ENCODE results near the gene RNF39. TPM values are rescaled to one million over a fixed set of nuclear protein-coding genes. Genes with fewer than 3 reads are reported as not detected.
"Not testable (repeated sequence)": the region's sequence is repeated elsewhere in the genome, so short reads cannot be mapped to it uniquely, and the experiment has no call there.

The RNF39 gene
- total RNA-seq, 1 donor from 2014 or later, result not detected

DNA sequence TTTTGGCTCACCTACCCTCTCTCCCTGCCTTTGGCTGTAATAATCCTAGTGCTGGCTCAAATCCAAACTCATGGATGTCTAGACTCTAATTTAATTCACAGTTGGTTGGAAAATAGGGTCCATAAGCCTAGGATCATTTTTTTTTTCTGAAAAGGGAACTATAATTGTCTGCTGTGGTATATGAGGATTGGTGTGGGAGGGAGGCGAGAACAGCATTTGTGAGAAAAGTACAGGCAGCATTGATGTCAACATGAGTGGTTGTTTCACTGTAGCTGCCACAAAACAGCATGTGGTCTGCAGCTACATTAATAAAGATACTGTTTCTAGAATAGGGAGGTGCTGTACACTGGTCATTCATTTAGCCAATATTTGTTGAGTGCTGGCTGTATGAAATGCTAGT, 33.1 kb downstream of the RNF39 start:
- H3K9me3 Mint-ChIP-seq, result no peaks in the 10 kb centered on the region
- H3K4me3 Mint-ChIP-seq (ENCODE audit: low read depth), result no peak overlapping the region
- no peaks in the 10 kb centered on the region for H3K36me3 Mint-ChIP-seq (ENCODE audit: low read depth)
- intact Hi-C loops (cut with micrococcal nuclease), result no loop called here
- H3K27me3 Mint-ChIP-seq (ENCODE audit: low read depth), result no peaks in the 10 kb centered on the region
- no peak for DNase-seq (ENCODE audit: low spot score)
- H3K27ac Mint-ChIP-seq, result no peak overlapping the region
- H3K4me1 Mint-ChIP-seq (ENCODE audit: low read depth), result peaks cover 22% of the 10 kb centered on the region

DNA sequence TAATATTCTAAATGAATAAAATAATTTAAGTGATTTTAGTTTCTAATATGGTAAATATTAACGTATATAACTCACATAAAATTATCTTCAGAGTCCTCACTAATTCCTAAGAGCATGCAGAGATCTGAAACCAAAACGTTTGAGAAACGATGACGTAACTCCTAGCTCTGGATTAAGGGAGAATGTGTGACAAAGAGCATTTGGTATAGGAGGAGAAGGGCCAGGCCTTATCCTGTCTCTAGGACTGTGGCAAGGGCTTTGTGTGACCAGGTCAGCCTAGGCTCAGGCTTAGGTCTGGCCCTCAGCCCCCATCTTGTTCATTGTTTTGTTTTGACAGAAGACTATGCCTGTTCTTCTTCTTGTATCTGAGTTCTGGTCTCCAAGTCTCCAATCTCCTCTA, 33.7 kb downstream of the RNF39 start:
- intact Hi-C loops (cut with micrococcal nuclease), result no loop called here
- no peak overlapping the region for H3K27ac Mint-ChIP-seq
- no peaks in the 10 kb centered on the region for H3K36me3 Mint-ChIP-seq (ENCODE audit: low read depth)
- H3K4me3 Mint-ChIP-seq (ENCODE audit: low read depth), result no peak overlapping the region
- no peak for DNase-seq (ENCODE audit: low spot score)
- H3K9me3 Mint-ChIP-seq, result no peaks in the 10 kb centered on the region
- H3K4me1 Mint-ChIP-seq (ENCODE audit: low read depth), result peaks cover 17% of the 10 kb centered on the region
- H3K27me3 Mint-ChIP-seq (ENCODE audit: low read depth), result no peaks in the 10 kb centered on the region

DNA sequence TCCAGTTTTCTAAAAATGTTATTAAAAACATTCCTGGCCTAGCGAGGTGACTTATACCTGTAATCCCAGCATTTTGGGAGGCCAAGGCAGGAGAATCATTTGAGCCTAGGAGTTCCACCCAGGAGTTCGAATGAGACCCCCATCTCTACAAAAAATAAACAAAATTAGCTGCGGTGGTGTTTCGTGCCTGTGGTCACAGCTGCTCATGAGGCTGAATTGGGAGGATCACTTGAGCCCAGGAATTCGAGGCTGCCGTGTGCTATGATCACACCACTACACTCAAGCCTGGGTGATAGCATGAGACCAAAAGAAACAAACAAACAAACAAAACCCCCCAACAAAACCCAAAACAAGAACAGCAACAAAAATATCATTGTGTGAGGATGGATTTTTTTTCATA, 34.3 kb downstream of the RNF39 start:
- intact Hi-C loops (cut with micrococcal nuclease), result no loop called here
- Mint-ChIP-seq H3K27me3 (ENCODE audit: low read depth) (no peaks in the 10 kb centered on the region), H3K4me1 (ENCODE audit: low read depth) (peaks cover 17% of the 10 kb centered on the region), H3K4me3 (ENCODE audit: low read depth) (no peak overlapping the region), H3K27ac (no peak overlapping the region), H3K9me3 (no peaks in the 10 kb centered on the region), H3K36me3 (ENCODE audit: low read depth) (no peaks in the 10 kb centered on the region)
- DNase-seq (ENCODE audit: low spot score), result no peak

DNA sequence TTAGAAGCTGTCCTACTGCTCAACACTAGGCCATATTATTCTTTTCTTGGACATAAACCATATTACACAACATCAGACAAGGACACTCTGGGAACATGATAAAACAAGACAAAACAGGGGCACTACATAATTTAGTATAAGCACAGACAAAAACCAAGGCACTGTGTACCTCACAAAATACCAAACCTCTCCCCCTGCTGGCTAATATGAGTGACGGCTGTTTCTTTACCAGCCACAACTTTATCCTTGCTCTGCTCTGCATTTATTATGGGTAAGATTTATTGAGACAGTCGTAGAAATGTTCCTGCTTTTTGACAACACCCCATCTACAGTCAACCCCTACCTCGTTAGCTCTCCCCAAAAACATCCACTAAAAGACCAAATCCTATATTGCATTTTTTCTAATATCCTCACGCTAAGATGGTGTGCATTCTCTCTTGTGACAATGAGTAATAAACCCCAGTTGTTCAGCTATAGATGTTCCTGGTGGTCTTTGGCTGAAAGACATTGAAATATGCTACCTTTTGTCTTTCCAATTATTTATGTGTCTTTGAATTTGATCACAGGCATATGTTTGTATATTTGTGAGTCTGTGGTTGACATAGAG, 38.3 kb downstream of the RNF39 start:
- no peak overlapping the region for H3K27ac Mint-ChIP-seq
- H3K4me3 Mint-ChIP-seq (ENCODE audit: low read depth), result no peak overlapping the region
- DNase-seq (ENCODE audit: low spot score), result no peak
- intact Hi-C loops (cut with micrococcal nuclease), result no loop called here
- H3K4me1 Mint-ChIP-seq (ENCODE audit: low read depth), result peaks cover 3% of the 10 kb centered on the region
- H3K27me3 Mint-ChIP-seq (ENCODE audit: low read depth), result no peaks in the 10 kb centered on the region
- no peaks in the 10 kb centered on the region for H3K9me3 Mint-ChIP-seq
- H3K36me3 Mint-ChIP-seq (ENCODE audit: low read depth), result peaks cover 4% of the 10 kb centered on the region

DNA sequence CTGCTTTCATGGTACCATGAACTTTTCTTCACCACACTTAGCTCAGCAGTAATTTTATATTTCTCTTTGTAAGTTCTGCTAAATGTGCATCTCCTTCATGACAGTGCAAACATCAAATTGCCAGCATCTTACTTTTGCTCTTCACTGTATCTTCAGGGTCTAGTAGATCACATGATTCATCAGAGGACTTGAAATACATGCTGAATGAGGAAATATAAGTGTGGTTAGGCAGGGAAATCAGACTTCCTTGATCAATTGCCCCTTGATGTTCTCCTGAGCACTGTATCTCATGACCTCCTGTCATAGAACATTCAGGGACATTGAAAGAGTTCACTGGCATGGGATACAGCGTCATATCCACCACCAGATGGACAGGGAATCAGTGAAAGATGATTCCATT, 39.8 kb downstream of the RNF39 start:
- peaks cover 2% of the 10 kb centered on the region for H3K4me1 Mint-ChIP-seq (ENCODE audit: low read depth)
- H3K4me3 Mint-ChIP-seq (ENCODE audit: low read depth), result no peak overlapping the region
- intact Hi-C loops (cut with micrococcal nuclease), result no loop called here
- DNase-seq (ENCODE audit: low spot score), result no peak
- no peaks in the 10 kb centered on the region for H3K9me3 Mint-ChIP-seq
- peaks cover 4% of the 10 kb centered on the region for H3K36me3 Mint-ChIP-seq (ENCODE audit: low read depth)
- no peaks in the 10 kb centered on the region for H3K27me3 Mint-ChIP-seq (ENCODE audit: low read depth)
- H3K27ac Mint-ChIP-seq, result no peak overlapping the region

DNA sequence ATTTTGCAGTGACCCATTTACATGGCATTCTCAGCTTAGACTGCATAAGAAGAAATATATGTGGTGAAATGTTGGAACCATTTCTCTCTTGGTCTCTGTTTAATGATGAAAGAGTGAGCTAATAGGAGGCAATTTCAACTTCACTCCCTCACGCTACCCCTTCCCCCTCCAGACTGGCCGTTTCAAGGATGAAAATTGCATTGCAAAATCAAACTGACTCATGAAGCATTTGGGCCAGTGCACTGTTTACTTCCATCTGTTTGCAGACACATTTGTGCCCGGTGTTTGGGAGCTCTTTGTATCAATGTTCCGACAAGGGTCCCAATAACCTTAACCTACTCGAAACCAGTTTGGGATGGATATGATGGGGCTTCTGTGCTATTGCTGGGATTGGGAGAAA, 42.1 kb downstream of the RNF39 start:
- H3K4me3 Mint-ChIP-seq (ENCODE audit: low read depth); H3K4me1 Mint-ChIP-seq (ENCODE audit: low read depth); DNase-seq (ENCODE audit: low spot score); H3K27me3 Mint-ChIP-seq (ENCODE audit: low read depth); intact Hi-C loops (cut with micrococcal nuclease); H3K27ac Mint-ChIP-seq; H3K9me3 Mint-ChIP-seq: not testable (repeated sequence)
- peaks cover 12% of the 10 kb centered on the region for H3K36me3 Mint-ChIP-seq (ENCODE audit: low read depth)

DNA sequence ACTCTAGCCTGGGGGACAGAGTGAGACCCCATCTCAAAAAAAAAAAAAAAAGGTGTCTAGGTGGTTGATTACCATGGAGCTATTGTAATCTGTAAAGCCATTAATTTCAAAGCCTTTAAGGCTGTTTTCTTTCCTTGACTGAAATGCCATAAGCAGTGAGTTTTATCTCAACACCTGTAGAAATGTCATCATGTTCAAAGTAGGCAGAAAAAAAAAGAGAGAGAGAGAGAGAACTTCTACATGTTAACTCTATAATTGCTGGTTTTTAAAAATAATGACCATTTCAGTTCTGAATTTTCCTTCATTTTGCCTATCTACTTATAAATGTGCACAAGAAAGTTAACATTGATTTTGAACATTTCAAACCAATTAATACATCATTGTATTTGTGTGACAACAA, 44.2 kb downstream of the RNF39 start:
- Mint-ChIP-seq H3K27ac (no peak overlapping the region), H3K9me3 (no peaks in the 10 kb centered on the region), H3K4me3 (ENCODE audit: low read depth) (no peak overlapping the region), H3K27me3 (ENCODE audit: low read depth) (no peaks in the 10 kb centered on the region), H3K36me3 (ENCODE audit: low read depth) (peaks cover 12% of the 10 kb centered on the region), H3K4me1 (ENCODE audit: low read depth) (peaks cover 2% of the 10 kb centered on the region)
- no peak for DNase-seq (ENCODE audit: low spot score)
- intact Hi-C loops (cut with micrococcal nuclease), result no loop called here

DNA sequence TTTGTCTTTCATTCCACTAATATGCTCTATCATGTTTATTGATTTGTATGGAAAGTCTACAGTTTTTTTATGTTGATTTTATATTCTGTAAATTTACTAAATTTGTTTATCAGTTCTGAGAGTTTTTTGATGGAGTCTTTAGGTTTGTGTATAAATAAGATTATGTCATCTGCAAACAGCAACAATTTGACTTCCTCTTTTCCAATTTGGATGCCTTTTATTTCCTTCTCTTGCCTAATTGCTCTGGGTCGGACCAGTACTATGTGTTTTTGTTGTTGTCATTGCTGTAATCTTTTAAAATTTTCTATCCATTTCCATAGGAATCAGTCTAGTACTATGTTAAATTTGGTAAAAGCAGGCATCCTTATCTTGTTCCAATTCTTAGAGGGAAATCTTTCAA, 46.0 kb downstream of the RNF39 start:
- H3K4me3 Mint-ChIP-seq (ENCODE audit: low read depth), result no peak overlapping the region
- peaks cover 8% of the 10 kb centered on the region for H3K36me3 Mint-ChIP-seq (ENCODE audit: low read depth)
- no peak overlapping the region for H3K27ac Mint-ChIP-seq
- intact Hi-C loops (cut with micrococcal nuclease), result no loop called here
- no peaks in the 10 kb centered on the region for H3K9me3 Mint-ChIP-seq
- H3K4me1 Mint-ChIP-seq (ENCODE audit: low read depth), result no peaks in the 10 kb centered on the region
- no peaks in the 10 kb centered on the region for H3K27me3 Mint-ChIP-seq (ENCODE audit: low read depth)
- no peak for DNase-seq (ENCODE audit: low spot score)

DNA sequence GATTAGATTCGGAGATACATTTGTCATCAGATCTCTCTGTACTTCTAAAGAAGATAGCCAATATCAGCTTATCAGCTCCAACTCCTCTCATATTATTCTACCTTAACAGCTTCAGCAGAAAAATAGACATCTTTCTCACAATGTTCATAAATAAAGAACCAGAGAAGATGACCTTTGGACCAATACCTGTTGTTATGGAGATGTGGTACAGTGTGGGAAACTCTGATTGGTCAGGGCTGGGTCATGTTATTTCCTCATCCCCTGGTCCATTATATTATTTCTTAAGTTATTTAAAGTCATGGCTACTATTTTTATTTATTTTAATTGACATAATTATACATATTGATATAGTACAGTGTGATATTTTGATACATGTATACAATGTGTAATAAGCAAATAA, 50.4 kb downstream of the RNF39 start:
- Mint-ChIP-seq H3K27me3 (ENCODE audit: low read depth) (no peaks in the 10 kb centered on the region), H3K4me1 (ENCODE audit: low read depth) (no peaks in the 10 kb centered on the region), H3K27ac (no peak overlapping the region), H3K36me3 (ENCODE audit: low read depth) (peaks cover 8% of the 10 kb centered on the region), H3K4me3 (ENCODE audit: low read depth) (no peak overlapping the region), H3K9me3 (no peaks in the 10 kb centered on the region)
- intact Hi-C loops (cut with micrococcal nuclease), result no loop called here
- no peak for DNase-seq (ENCODE audit: low spot score)

DNA sequence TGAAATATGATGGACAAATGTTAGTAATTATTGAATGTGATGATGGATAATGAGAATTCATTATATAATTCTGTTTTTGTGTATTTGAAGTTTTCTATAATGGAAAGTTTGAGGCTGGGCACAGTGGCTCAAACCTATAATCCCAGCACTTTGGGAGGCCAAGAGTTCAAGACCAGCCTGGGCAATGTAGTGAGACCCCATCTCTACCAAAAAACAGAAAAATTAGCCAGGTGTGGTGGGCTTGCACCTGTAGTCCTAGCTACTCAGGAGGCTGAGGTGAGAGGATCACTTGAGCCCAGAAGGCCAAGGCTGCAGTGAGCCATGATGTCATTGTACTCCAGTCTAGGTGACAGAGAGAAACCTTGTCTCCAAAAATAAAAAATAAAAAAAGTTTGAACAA, 52.9 kb downstream of the RNF39 start:
- intact Hi-C loops (cut with micrococcal nuclease); H3K27ac Mint-ChIP-seq; H3K9me3 Mint-ChIP-seq; H3K4me1 Mint-ChIP-seq (ENCODE audit: low read depth); DNase-seq (ENCODE audit: low spot score); H3K4me3 Mint-ChIP-seq (ENCODE audit: low read depth); H3K36me3 Mint-ChIP-seq (ENCODE audit: low read depth); H3K27me3 Mint-ChIP-seq (ENCODE audit: low read depth): not testable (repeated sequence)

DNA sequence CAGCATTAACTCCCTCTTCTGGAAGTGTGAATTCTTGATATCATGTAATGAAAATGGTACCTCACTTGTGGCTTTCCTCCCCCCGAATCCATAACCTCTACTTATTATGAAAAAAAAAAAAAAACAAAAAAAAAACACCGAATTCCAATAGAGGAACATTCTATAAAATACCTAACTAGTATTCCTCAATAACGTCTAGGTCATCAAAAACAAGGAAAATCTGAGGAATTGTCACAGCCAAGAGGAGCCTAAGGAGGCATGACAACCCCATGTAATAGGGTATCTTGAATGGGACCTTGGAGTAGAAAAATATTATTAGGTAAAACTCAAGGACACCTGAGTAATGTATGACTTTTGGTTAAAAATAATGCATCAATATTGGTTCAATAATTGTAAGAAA, 53.4 kb downstream of the RNF39 start:
- no peak overlapping the region for H3K4me3 Mint-ChIP-seq (ENCODE audit: low read depth)
- H3K9me3 Mint-ChIP-seq, result no peaks in the 10 kb centered on the region
- no peaks in the 10 kb centered on the region for H3K4me1 Mint-ChIP-seq (ENCODE audit: low read depth)
- H3K36me3 Mint-ChIP-seq (ENCODE audit: low read depth), result peaks cover 4% of the 10 kb centered on the region
- intact Hi-C loops (cut with micrococcal nuclease), result no loop called here
- DNase-seq (ENCODE audit: low spot score), result no peak
- H3K27ac Mint-ChIP-seq, result no peak overlapping the region
- no peaks in the 10 kb centered on the region for H3K27me3 Mint-ChIP-seq (ENCODE audit: low read depth)

DNA sequence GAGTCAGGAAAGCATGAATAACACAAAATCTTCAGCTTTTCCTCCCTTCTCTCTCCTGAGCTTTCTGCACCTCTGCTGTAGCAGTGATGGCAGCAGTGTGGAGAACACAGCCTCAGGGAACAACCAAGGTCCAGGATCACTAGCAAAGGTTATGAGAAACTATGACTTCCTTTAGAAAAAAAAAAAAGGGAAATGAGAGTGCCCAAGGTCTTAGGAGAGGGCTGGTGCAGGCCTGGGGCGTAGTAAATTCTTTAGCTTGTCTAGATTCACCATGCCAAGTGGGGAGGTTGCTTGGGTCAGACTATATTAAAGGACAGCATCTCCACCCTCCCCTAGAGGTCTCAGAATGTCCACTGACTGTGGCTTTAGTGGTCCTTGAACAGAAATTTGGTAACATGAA, 54.9 kb downstream of the RNF39 start:
- intact Hi-C loops (cut with micrococcal nuclease), result no loop called here
- no peak overlapping the region for H3K4me3 Mint-ChIP-seq (ENCODE audit: low read depth)
- no peak overlapping the region for H3K27ac Mint-ChIP-seq
- H3K9me3 Mint-ChIP-seq, result no peaks in the 10 kb centered on the region
- no peak for DNase-seq (ENCODE audit: low spot score)
- no peaks in the 10 kb centered on the region for H3K27me3 Mint-ChIP-seq (ENCODE audit: low read depth)
- peaks cover 4% of the 10 kb centered on the region for H3K36me3 Mint-ChIP-seq (ENCODE audit: low read depth)
- no peaks in the 10 kb centered on the region for H3K4me1 Mint-ChIP-seq (ENCODE audit: low read depth)
